Measurements from ENCODE around the gene ASB7. TPM values are rescaled to one million over a fixed set of nuclear protein-coding genes. Genes with fewer than 3 reads are reported as not detected.

The ASB7 gene
- polyA plus RNA-seq, 1 donor from 2014 or later = 16.5 TPM

DNA sequence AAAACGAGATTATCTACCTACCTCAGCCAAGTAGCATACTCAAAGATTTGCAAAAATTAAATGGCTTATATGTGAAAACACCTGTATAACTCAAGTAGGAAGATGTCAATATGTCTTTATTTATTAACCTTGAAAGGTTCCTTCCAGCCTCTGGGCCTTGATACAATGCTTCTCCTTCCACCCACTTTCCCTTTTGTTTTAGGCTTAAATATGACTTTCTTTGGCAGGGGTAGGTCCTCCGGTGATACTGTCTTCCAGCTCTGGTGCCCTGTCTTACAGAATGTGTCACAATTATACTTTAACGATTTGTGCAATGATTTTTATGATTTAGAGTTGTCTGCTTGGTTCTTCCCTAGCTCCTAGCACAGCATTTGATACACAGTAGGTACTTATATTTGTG lies 4.5 kb upstream of the ASB7 start:
- Histone ChIP-seq H2AFZ (ENCODE audit: low read depth, low read length) (no peak overlapping the region), H3K9ac (ENCODE audit: low read length) (no peak overlapping the region), H3K27ac (ENCODE audit: low read length) (no peak overlapping the region), H3K36me3 (ENCODE audit: insufficient read depth, low read length) (no peaks in the 10 kb centered on the region), H3K9me3 (ENCODE audit: low read length) (no peaks in the 10 kb centered on the region), H3K4me3 (ENCODE audit: low read length) (no peak overlapping the region), H4K20me1 (ENCODE audit: insufficient read depth) (no peaks in the 10 kb centered on the region), H3K79me2 (replicated peaks; ENCODE audit: insufficient read depth, low read length) (peaks cover 58% of the 10 kb centered on the region), H3K9me2 (ENCODE audit: insufficient read depth, low read length) (no peaks in the 10 kb centered on the region), H3K27me3 (ENCODE audit: insufficient read depth, low read depth, low read length) (no peaks in the 10 kb centered on the region), H3F3A (ENCODE audit: insufficient read depth, low read length, poor library complexity, severe bottlenecking) (no peaks in the 10 kb centered on the region), H3K4me2 (ENCODE audit: low read length) (no peak overlapping the region)
- TF ChIP-seq RAD21 (conservative IDR thresholded peaks at IDR 0.05) (no peak), SMC3 (conservative IDR thresholded peaks at IDR 0.05; ENCODE audit: poor library complexity) (no peak)

DNA sequence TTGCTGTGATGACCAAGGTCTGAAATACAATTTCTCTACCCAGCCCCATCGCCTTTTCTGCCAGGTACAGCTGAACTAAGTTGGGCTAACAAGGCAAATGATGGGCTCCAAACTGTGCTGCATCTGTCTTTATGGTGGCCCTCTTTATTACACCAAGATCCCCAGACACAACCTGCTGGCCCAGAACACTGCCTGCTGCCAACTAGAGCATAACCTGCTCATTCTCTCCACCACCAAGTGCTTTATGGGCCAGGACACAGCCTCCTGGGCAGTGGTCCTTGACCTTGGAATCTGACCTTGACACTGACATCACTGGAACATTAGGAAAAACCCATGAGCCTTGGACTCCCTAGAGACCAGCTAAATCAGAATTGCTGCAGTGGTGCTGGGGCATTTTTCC lies 3.7 kb upstream of the ASB7 start:
- H3K9ac ChIP-seq (ENCODE audit: low read length) = no peak overlapping the region
- H4K20me1 ChIP-seq (ENCODE audit: insufficient read depth) = no peaks in the 10 kb centered on the region
- H3K4me3 ChIP-seq (ENCODE audit: low read length) = no peak overlapping the region
- no peaks in the 10 kb centered on the region for H3K27me3 ChIP-seq (ENCODE audit: insufficient read depth, low read depth, low read length)
- no peaks in the 10 kb centered on the region for H3K9me3 ChIP-seq (ENCODE audit: low read length)
- no peak overlapping the region for H3K4me2 ChIP-seq (ENCODE audit: low read length)
- H3K27ac ChIP-seq (ENCODE audit: low read length) = no peak overlapping the region
- no peak overlapping the region for H2AFZ ChIP-seq (ENCODE audit: low read depth, low read length)
- H3K36me3 ChIP-seq (ENCODE audit: insufficient read depth, low read length) = no peaks in the 10 kb centered on the region
- no peak for TF ChIP-seq EZH2 (IDR thresholded peaks at IDR 0.05; ENCODE audit: borderline replicate concordance, insufficient read depth, low read length, poor library complexity, severe bottlenecking)
- TF ChIP-seq, protein P1, sequence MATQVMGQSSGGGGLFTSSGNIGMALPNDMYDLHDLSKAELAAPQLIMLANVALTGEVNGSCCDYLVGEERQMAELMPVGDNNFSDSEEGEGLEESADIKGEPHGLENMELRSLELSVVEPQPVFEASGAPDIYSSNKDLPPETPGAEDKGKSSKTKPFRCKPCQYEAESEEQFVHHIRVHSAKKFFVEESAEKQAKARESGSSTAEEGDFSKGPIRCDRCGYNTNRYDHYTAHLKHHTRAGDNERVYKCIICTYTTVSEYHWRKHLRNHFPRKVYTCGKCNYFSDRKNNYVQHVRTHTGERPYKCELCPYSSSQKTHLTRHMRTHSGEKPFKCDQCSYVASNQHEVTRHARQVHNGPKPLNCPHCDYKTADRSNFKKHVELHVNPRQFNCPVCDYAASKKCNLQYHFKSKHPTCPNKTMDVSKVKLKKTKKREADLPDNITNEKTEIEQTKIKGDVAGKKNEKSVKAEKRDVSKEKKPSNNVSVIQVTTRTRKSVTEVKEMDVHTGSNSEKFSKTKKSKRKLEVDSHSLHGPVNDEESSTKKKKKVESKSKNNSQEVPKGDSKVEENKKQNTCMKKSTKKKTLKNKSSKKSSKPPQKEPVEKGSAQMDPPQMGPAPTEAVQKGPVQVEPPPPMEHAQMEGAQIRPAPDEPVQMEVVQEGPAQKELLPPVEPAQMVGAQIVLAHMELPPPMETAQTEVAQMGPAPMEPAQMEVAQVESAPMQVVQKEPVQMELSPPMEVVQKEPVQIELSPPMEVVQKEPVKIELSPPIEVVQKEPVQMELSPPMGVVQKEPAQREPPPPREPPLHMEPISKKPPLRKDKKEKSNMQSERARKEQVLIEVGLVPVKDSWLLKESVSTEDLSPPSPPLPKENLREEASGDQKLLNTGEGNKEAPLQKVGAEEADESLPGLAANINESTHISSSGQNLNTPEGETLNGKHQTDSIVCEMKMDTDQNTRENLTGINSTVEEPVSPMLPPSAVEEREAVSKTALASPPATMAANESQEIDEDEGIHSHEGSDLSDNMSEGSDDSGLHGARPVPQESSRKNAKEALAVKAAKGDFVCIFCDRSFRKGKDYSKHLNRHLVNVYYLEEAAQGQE (IDR thresholded peaks at IDR 0.05; ENCODE audit: borderline replicate concordance) = no peak
- no peak for TF ChIP-seq POLR2AphosphoS5 (IDR thresholded peaks at IDR 0.05)
- no peak for TF ChIP-seq EP300 (conservative IDR thresholded peaks at IDR 0.05; ENCODE audit: poor library complexity, severe bottlenecking)
- TF ChIP-seq, protein P2, sequence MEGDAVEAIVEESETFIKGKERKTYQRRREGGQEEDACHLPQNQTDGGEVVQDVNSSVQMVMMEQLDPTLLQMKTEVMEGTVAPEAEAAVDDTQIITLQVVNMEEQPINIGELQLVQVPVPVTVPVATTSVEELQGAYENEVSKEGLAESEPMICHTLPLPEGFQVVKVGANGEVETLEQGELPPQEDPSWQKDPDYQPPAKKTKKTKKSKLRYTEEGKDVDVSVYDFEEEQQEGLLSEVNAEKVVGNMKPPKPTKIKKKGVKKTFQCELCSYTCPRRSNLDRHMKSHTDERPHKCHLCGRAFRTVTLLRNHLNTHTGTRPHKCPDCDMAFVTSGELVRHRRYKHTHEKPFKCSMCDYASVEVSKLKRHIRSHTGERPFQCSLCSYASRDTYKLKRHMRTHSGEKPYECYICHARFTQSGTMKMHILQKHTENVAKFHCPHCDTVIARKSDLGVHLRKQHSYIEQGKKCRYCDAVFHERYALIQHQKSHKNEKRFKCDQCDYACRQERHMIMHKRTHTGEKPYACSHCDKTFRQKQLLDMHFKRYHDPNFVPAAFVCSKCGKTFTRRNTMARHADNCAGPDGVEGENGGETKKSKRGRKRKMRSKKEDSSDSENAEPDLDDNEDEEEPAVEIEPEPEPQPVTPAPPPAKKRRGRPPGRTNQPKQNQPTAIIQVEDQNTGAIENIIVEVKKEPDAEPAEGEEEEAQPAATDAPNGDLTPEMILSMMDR (IDR thresholded peaks at IDR 0.05; ENCODE audit: poor library complexity, severe bottlenecking) = no peak
- no peak for TF ChIP-seq TAF1 (IDR thresholded peaks at IDR 0.05; ENCODE audit: low read depth)
- no peak for TF ChIP-seq MXI1 (conservative IDR thresholded peaks at IDR 0.05; ENCODE audit: poor library complexity, severe bottlenecking)
- TF ChIP-seq SMC3 (conservative IDR thresholded peaks at IDR 0.05; ENCODE audit: poor library complexity) = no peak
- TF ChIP-seq RAD21 (conservative IDR thresholded peaks at IDR 0.05) = no peak
- H3F3A ChIP-seq (ENCODE audit: insufficient read depth, low read length, poor library complexity, severe bottlenecking) = no peaks in the 10 kb centered on the region
- H3K79me2 ChIP-seq (replicated peaks; ENCODE audit: insufficient read depth, low read length) = peaks cover 66% of the 10 kb centered on the region
- H3K9me2 ChIP-seq (ENCODE audit: insufficient read depth, low read length) = no peaks in the 10 kb centered on the region

DNA sequence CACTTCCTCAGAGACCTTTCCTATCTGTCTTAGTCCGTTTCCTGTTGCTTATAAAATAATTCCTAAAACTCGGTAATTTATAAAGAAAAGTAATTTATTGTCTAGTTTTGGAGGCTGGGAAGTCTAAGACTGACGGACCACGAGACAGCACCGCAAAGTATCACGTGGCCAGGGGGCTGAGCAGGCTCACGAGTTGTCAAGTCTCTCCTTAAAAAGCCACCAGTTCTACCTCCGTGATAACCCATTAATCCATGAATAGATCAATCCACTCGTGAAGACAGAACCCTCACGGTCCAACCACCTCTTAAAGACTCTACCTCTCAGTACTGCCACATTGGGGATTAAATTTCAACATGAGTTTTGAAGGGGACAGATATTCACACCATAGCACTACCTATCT lies 1.2 kb upstream of the ASB7 start:
- no peaks in the 10 kb centered on the region for H3F3A ChIP-seq (ENCODE audit: insufficient read depth, low read length, poor library complexity, severe bottlenecking)
- no peaks in the 10 kb centered on the region for H4K20me1 ChIP-seq (ENCODE audit: insufficient read depth)
- no peaks in the 10 kb centered on the region for H3K36me3 ChIP-seq (ENCODE audit: insufficient read depth, low read length)
- peaks cover 61% of the 10 kb centered on the region for H3K79me2 ChIP-seq (replicated peaks; ENCODE audit: insufficient read depth, low read length)
- TF ChIP-seq MXI1 (conservative IDR thresholded peaks at IDR 0.05; ENCODE audit: poor library complexity, severe bottlenecking) (peak; percentile 22), EZH2 (IDR thresholded peaks at IDR 0.05; ENCODE audit: borderline replicate concordance, insufficient read depth, low read length, poor library complexity, severe bottlenecking) (no peak), POLR2AphosphoS5 (IDR thresholded peaks at IDR 0.05) (no peak)
- TF ChIP-seq, protein P2 (IDR thresholded peaks at IDR 0.05; ENCODE audit: poor library complexity, severe bottlenecking) = no peak
- no peaks in the 10 kb centered on the region for H3K9me3 ChIP-seq (ENCODE audit: low read length)
- H2AFZ ChIP-seq (ENCODE audit: low read depth, low read length) = peak overlapping the region; percentile 63
- H3K27me3 ChIP-seq (ENCODE audit: insufficient read depth, low read depth, low read length) = no peaks in the 10 kb centered on the region
- H3K4me2 ChIP-seq (ENCODE audit: low read length) = peak overlapping the region; percentile 64
- H3K9me2 ChIP-seq (ENCODE audit: insufficient read depth, low read length) = no peaks in the 10 kb centered on the region
- H3K27ac ChIP-seq (ENCODE audit: low read length) = peak overlapping the region; percentile 83
- H3K9ac ChIP-seq (ENCODE audit: low read length) = peak overlapping the region; percentile 79
- H3K4me3 ChIP-seq (ENCODE audit: low read length) = peak overlapping the region; percentile 79

Data from neural cell (in vitro differentiated cells).